GM19467 (cell line): ENCODE data around the gene PLK4.

ENCODE experiments used
- ATAC-seq: cut with Tn5 transposase; IDR thresholded peaks from one replicate; pipeline ENCODE4 v1.9.1; 2021; ENCODE audit warnings: mild to moderate bottlenecking, moderate library complexity; ENCODE audit not compliant: unreplicated experiment

The PLK4 gene

GRCh38 chr4:127880763-127881562 is at the start of gene PLK4:
Gene PLK4 (plus strand): TSS chr4:127880893. CDS start chr4:127881135, 242 bp downstream.
- peak; percentile 93 for ATAC-seq

- no peak for ATAC-seq
These were observed 48.1 kb upstream of the PLK4 start for GRCh38 chr4:127832585-127832984.

GRCh38 chr4:127843704-127844600 is 36.7 kb upstream of the PLK4 start:
- no peak for ATAC-seq

- no peak for ATAC-seq
These were observed 36.0 kb upstream of the PLK4 start for GRCh38 chr4:127844601-127845116.

GRCh38 chr4:127846061-127846460 is 34.6 kb upstream of the PLK4 start:
- ATAC-seq: no peak

- ATAC-seq: no peak
These were observed 33.9 kb upstream of the PLK4 start for GRCh38 chr4:127846765-127847164.

- no peak for ATAC-seq
These were observed 31.0 kb upstream of the PLK4 start for GRCh38 chr4:127849505-127850234.

GRCh38 chr4:127852661-127853060 is 28.0 kb upstream of the PLK4 start:
- ATAC-seq: no peak

- no peak for ATAC-seq
These were observed 24.4 kb upstream of the PLK4 start for GRCh38 chr4:127856196-127856812.

- peak; percentile 78 for ATAC-seq
These were observed 23.8 kb upstream of the PLK4 start for GRCh38 chr4:127856813-127857447.

GRCh38 chr4:127857641-127858040 is 23.1 kb upstream of the PLK4 start:
- ATAC-seq: no peak

- ATAC-seq: no peak
These were observed 12.5 kb upstream of the PLK4 start for GRCh38 chr4:127868196-127868595.

GRCh38 chr4:127870281-127870680 is 10.4 kb upstream of the PLK4 start:
- no peak for ATAC-seq

GRCh38 chr4:127870688-127871087 is 10.0 kb upstream of the PLK4 start:
- no peak for ATAC-seq

- no peak for ATAC-seq
These were observed 4.9 kb upstream of the PLK4 start for GRCh38 chr4:127875791-127876190.

- peak; percentile 29 for ATAC-seq
These were observed 821 bp downstream of the PLK4 start for GRCh38 chr4:127881563-127881864.

- ATAC-seq: no peak
These were observed 7.9 kb downstream of the PLK4 start for GRCh38 chr4:127888559-127888958.

- ATAC-seq: no peak
These were observed 9.2 kb downstream of the PLK4 start for GRCh38 chr4:127889903-127890302.

- ATAC-seq: no peak
These were observed 15.4 kb downstream of the PLK4 start for GRCh38 chr4:127896069-127896468.

GRCh38 chr4:127896528-127896927 is 15.8 kb downstream of the PLK4 start:
- ATAC-seq: no peak
